GM12865 (cell line): ENCODE data around the gene LRP11.

ENCODE experiments used
- DNase-seq: peaks from one replicate; pipeline ENCODE4 v3.0.0; 2010; ENCODE audit warnings: low read depth
- H3K4me3 ChIP-seq: 2 replicates; pipeline ENCODE4 v1.5.1; 2011; ENCODE audit warnings: mild to moderate bottlenecking, low read depth, low read length, control low read depth
- CTCF ChIP-seq: IDR thresholded peaks from 2 replicates; pipeline ENCODE4 v1.5.1; 2011; ENCODE audit warnings: low read length, control low read depth, low read depth, inconsistent platforms; ENCODE audit not compliant: insufficient read depth; ENCODE audit errors: missing control alignments

Gene LRP11

GRCh38 chr6:149901444-149902140 is 37.4 kb upstream of the LRP11 start:
- TF ChIP-seq CTCF: no peak
- DNase-seq: no peak
- H3K4me3 ChIP-seq: no peak overlapping the region

GRCh38 chr6:149900620-149901443 is 36.7 kb upstream of the LRP11 start:
- no peak for DNase-seq
- no peak overlapping the region for H3K4me3 ChIP-seq
- TF ChIP-seq CTCF: no peak

- no peak overlapping the region for H3K4me3 ChIP-seq
- no peak for DNase-seq
- TF ChIP-seq CTCF: no peak
These were observed 35.9 kb upstream of the LRP11 start for GRCh38 chr6:149899926-149900619.

- no peak for DNase-seq
- no peak overlapping the region for H3K4me3 ChIP-seq
- no peak for TF ChIP-seq CTCF
These were observed 35.3 kb upstream of the LRP11 start for GRCh38 chr6:149899486-149899885.

- no peak for TF ChIP-seq CTCF
- DNase-seq: no peak
- no peak overlapping the region for H3K4me3 ChIP-seq
These were observed 34.8 kb upstream of the LRP11 start for GRCh38 chr6:149898966-149899365.

GRCh38 chr6:149897855-149898744 is 33.9 kb upstream of the LRP11 start, which contains the start of gene RAET1E:
RAET1E (minus strand) TSS chr6:149898113; CDS start chr6:149890901, 7,212 bp downstream.
- no peak for DNase-seq
- no peak for TF ChIP-seq CTCF
- no peak within 1 kb of the TSS for H3K4me3 ChIP-seq
